Right atrium auricular region (tissue), 2 donors: Measurements from ENCODE around the gene NAP1L4. TPM values are rescaled to one million over a fixed set of nuclear protein-coding genes. Genes with fewer than 3 reads are reported as not detected.

Experiments used
- DNase-seq: peaks from one replicate; pipeline ENCODE4 v3.0.0-alpha.2; 2019; ENCODE audit warnings: low spot score
- H3K27ac ChIP-seq, 2 donors: fragments of 200-600 bp; sonication (generic); 1 replicate in 1 of 2; 2 replicates in 1 of 2; pipeline ENCODE4 v1.5.1; 2016 to 2019
- H3K27me3 ChIP-seq, 2 donors: fragments of 200-600 bp; sonication (generic); one replicate each; pipeline versions ENCODE4 v1.5.1 to v1.6.0; 2017 to 2019
- H3K36me3 ChIP-seq: fragments of 200-600 bp; sonication (generic); one replicate; pipeline ENCODE4 v1.5.1; 2016
- H3K4me1 ChIP-seq, 2 donors: fragments of 200-600 bp; sonication (generic); one replicate each; pipeline versions ENCODE4 v1.5.1 to v1.6.0; 2017 to 2019
- H3K4me3 ChIP-seq, 2 donors: fragments of 200-600 bp; sonication (generic); 1 replicate in 1 of 2; 2 replicates in 1 of 2; pipeline ENCODE4 v1.5.1; 2017 to 2019; ENCODE audit warnings: mild to moderate bottlenecking in 1 of 2, moderate library complexity in 1 of 2
- H3K9me3 ChIP-seq, 2 donors: fragments of 200-600 bp; sonication (generic); one replicate each; pipeline ENCODE4 v1.5.1; 2019
- CTCF ChIP-seq, 2 donors: fragments of 200-600 bp; sonication (generic); IDR thresholded peaks; one replicate each; pipeline ENCODE4 v1.5.1; 2019; ENCODE audit warnings: antibody characterized with exemption in 2 of 2
- total RNA-seq, 2 donors: library from RNA; depleted of rRNA; stranded (reverse); fragments of >200 nt; gene quantifications; one replicate each; pipeline ENCODE4 v1.1.0, GENCODE V29; 2016

Gene NAP1L4
- total RNA-seq, 2 donors from 2014 or later, result 79.2 to 128 TPM

GRCh38 chr11:2945031-2945756, 46.9 kb downstream of the NAP1L4 start:
- H3K27ac ChIP-seq, result peak overlapping the region; percentile 27 to 62
- peaks cover 0 to 47% of the 10 kb centered on the region in 2 donors for H3K4me1 ChIP-seq
- DNase-seq, result peak; percentile 93
- TF ChIP-seq CTCF (IDR thresholded peaks at IDR 0.05), result no peak
- peak overlapping the region in 1 of 2 donors; percentile 18 for H3K4me3 ChIP-seq
- no peaks in the 10 kb centered on the region for H3K27me3 ChIP-seq
- peaks cover 10% of the 10 kb centered on the region for H3K36me3 ChIP-seq
- H3K9me3 ChIP-seq, result no peaks in the 10 kb centered on the region

DNA sequence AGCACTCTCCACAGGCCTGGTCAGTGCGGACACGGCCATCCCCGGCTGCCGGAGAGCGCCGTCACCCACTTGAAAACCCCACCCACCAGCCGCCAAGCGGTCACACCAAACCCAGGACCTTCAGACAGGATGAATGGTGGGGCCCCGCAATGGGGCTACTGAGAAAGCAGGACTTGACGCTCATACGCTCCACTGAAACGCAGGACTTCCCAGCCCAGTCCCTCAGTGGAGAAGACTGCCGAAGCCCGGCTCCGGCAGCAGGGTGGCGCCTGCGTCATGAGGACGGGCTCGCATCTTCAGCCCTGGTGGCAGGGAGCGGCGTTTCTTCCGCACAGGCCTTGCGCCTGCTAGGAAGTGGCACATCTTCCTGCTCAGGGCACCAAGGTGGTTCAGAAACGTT, 47.6 kb downstream of the NAP1L4 start:
- peaks cover 0 to 51% of the 10 kb centered on the region in 2 donors for H3K4me1 ChIP-seq

GRCh38 chr11:2943711-2944118, 48.4 kb downstream of the NAP1L4 start:
- H3K4me3 ChIP-seq, result no peak overlapping the region
- H3K9me3 ChIP-seq, result peaks cover 0 to 2% of the 10 kb centered on the region in 2 donors
- TF ChIP-seq CTCF (IDR thresholded peaks at IDR 0.05), result no peak
- H3K27ac ChIP-seq, result no peak overlapping the region
- no peak for DNase-seq
- H3K36me3 ChIP-seq, result peaks cover 9% of the 10 kb centered on the region
- peaks cover 0 to 51% of the 10 kb centered on the region in 2 donors for H3K4me1 ChIP-seq
- H3K27me3 ChIP-seq, result no peaks in the 10 kb centered on the region

More for the DNA sequence above, 47.6 kb downstream of the NAP1L4 start:
- TF ChIP-seq CTCF (IDR thresholded peaks at IDR 0.05), result no peak
- peak overlapping the region; percentile 27 to 62 for H3K27ac ChIP-seq
- no peaks in the 10 kb centered on the region for H3K9me3 ChIP-seq
- peaks cover 9% of the 10 kb centered on the region for H3K36me3 ChIP-seq
- no peak for DNase-seq
- H3K27me3 ChIP-seq, result no peaks in the 10 kb centered on the region
- H3K4me3 ChIP-seq, result no peak overlapping the region

- H3K27ac ChIP-seq, result no peak overlapping the region
- no peak overlapping the region for H3K4me3 ChIP-seq
- peaks cover 0 to 5% of the 10 kb centered on the region in 2 donors for H3K9me3 ChIP-seq
- H3K36me3 ChIP-seq, result peaks cover 5% of the 10 kb centered on the region
- peaks cover 0 to 51% of the 10 kb centered on the region in 2 donors for H3K4me1 ChIP-seq
- DNase-seq, result no peak
- no peak for TF ChIP-seq CTCF (IDR thresholded peaks at IDR 0.05)
- no peaks in the 10 kb centered on the region for H3K27me3 ChIP-seq
Observed at GRCh38 chr11:2942872-2943710, 49.0 kb downstream of the NAP1L4 start.

GRCh38 chr11:2942447-2942846, 49.7 kb downstream of the NAP1L4 start:
- peaks cover 0 to 51% of the 10 kb centered on the region in 2 donors for H3K4me1 ChIP-seq
- no peak for TF ChIP-seq CTCF (IDR thresholded peaks at IDR 0.05)
- peaks cover under 1% of the 10 kb centered on the region for H3K36me3 ChIP-seq
- no peaks in the 10 kb centered on the region for H3K27me3 ChIP-seq
- no peak for DNase-seq
- peaks cover 0 to 12% of the 10 kb centered on the region in 2 donors for H3K9me3 ChIP-seq
- no peak overlapping the region for H3K27ac ChIP-seq
- H3K4me3 ChIP-seq, result no peak overlapping the region
